Stimulated activated CD8-positive, alpha-beta memory T cell treated with anti-CD3 and anti-CD28 coated beads, Interleukin-4, amount 100 ng/mL, for 1 hour (primary cell): Measurements from ENCODE around the gene PINLYP.

Experiments
- DNase-seq, 2 donors: peaks; one replicate each; pipeline ENCODE4 v3.0.0-alpha.2; 2020; ENCODE audit warnings: low read depth in 2 of 2, low spot score in 1 of 2

Gene PINLYP

GRCh38 chr19:43626838-43627237 lies 51.2 kb downstream of the PINLYP start:
- no peak for DNase-seq

GRCh38 chr19:43628646-43629326 lies 53.2 kb downstream of the PINLYP start:
- DNase-seq, result no peak

GRCh38 chr19:43631491-43631890 lies 55.9 kb downstream of the PINLYP start:
- DNase-seq, result no peak
